Left hindlimb (tissue), 1 donor: Measurements from ENCODE around the gene RNF17.
"Not testable (repeated sequence)": the region's sequence is repeated elsewhere in the genome, so short reads cannot be mapped to it uniquely, and the experiment has no call there.

ENCODE experiments used
- DNase-seq: peaks from one replicate; pipeline ENCODE4 v3.0.0-alpha.2; 2018

RNF17 gene, protein sequence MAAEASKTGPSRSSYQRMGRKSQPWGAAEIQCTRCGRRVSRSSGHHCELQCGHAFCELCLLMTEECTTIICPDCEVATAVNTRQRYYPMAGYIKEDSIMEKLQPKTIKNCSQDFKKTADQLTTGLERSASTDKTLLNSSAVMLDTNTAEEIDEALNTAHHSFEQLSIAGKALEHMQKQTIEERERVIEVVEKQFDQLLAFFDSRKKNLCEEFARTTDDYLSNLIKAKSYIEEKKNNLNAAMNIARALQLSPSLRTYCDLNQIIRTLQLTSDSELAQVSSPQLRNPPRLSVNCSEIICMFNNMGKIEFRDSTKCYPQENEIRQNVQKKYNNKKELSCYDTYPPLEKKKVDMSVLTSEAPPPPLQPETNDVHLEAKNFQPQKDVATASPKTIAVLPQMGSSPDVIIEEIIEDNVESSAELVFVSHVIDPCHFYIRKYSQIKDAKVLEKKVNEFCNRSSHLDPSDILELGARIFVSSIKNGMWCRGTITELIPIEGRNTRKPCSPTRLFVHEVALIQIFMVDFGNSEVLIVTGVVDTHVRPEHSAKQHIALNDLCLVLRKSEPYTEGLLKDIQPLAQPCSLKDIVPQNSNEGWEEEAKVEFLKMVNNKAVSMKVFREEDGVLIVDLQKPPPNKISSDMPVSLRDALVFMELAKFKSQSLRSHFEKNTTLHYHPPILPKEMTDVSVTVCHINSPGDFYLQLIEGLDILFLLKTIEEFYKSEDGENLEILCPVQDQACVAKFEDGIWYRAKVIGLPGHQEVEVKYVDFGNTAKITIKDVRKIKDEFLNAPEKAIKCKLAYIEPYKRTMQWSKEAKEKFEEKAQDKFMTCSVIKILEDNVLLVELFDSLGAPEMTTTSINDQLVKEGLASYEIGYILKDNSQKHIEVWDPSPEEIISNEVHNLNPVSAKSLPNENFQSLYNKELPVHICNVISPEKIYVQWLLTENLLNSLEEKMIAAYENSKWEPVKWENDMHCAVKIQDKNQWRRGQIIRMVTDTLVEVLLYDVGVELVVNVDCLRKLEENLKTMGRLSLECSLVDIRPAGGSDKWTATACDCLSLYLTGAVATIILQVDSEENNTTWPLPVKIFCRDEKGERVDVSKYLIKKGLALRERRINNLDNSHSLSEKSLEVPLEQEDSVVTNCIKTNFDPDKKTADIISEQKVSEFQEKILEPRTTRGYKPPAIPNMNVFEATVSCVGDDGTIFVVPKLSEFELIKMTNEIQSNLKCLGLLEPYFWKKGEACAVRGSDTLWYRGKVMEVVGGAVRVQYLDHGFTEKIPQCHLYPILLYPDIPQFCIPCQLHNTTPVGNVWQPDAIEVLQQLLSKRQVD (N-terminal part only)

DNA sequence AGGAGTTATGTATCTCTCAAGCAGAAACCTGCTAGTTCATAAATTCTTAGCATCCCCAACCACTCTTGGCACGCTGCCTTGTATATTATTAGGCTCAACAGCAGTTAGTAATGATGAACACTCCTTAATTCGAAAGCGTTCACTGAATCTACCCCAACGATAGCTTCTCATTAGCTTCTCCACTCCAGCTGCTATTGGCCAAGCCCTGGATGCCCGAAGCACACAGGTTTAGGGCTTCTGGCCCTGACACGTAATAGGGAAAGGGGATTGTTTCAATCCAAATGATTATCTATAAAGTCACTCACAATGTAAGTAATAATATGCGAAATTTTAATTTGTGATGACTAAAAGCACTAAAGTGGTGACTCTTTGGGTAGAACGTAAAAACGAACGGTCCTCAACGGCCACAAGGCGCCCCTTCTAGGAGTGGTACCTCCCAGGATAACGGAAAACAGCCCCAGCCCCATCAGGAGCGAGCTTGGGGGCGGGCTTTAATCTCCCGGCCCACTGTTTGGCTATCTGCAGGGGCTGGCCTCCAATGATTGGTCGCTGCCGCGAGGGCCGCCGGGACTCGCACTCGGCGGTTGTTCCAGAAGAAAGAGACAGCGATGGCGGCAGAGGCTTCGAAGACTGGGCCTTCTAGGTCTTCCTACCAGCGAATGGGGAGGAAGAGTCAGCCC lies at the start of gene RNF17:
TSS of gene RNF17 (plus strand) at position 574 of the 680 bp plus-strand sequence. CDS start at position 609, 35 bp downstream.
- no peak for DNase-seq

DNA sequence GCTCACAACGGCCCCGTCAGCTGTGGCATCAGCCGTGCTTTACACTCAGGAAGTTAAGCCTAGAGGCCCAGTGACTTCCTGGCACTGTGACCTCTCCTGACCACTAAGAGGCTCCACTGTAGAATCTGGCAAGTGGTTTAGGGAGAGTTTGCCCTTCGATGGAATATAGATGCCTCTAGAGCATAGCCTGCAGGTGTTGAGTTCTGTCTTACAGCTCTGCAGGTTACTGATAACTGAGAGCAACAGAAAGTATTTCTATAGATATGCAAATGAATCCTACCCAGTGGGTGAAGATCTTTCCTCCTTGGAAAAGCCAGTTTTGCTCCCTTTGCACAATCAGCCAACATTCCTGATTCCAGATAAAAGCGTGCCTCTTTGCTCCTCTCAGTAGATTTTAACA lies 48.0 kb upstream of the RNF17 start:
- no peak for DNase-seq

DNA sequence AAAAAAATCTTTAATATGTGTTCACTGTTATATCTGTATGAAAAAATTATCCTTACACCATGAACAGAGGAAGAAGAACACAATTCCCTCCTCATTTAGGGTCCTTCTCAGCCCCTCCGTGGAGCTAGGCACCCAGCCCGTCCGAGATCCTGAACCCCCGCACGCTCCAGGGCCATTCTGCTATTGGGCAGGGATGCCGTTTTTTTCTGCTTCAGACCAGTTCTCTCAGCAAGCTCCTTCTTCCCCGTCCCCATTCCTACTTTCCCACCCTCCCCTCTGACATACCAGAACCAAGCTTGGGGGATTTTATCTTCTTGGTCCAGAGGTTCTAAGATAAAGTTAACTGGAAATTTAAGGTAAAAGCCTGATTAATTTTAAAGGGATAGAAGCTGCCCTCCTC lies 47.5 kb upstream of the RNF17 start:
- no peak for DNase-seq

DNA sequence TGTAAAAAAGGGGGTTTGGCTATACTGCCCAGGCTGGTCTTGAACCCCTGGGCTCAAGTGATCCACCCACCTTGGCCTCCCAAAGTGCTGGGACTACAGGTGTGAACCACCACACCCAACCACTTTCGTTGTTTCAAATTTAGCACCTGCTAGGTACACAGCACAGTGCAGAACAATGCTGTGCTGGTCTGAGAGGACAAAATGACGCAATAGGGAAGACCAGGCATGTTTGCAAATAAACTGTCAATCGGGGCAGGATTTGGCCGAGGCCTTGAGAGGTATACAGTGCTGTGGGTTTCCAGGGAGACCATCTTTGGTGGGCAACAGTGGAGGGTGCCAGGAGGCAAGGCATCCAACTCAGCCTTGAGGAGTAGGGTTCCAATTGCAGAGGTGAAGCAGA lies 46.8 kb upstream of the RNF17 start:
- no peak for DNase-seq

DNA sequence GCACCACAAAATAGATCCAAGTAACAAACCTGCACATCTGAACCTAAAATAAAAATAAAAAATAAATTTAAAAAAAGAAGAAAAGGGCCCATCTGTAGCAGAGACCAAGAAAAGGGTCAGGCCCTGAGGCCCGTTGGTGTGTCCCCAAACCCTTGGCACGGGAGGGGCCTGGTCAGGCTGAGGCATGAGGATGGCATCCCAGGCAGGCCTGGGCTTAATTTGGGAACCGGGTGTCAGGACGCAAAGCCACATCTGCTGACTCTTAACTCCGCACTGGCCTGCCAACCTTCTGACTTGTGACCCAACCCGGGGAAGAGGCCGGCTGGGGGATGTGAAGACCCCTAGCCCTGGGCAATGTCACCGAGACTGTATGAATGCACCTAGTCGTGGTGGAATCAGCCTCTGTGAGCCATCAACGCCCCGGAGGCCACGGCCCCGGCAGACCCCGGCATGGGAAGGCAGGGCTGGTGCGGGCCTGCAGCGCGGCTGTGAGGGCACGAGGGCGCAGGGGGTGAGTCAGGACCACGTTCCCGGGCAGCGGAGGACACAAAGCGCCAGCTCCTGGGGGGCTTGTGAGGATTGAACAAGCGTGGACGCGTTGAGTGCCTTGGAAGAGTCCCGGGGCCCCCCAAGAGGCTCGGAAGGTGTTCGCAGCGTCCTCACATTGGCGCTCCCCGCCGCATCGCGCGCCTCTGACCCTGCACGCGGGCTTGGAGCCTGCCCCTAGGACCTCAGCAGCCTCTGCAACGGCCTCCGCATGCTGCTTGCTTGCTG lies 45.6 kb upstream of the RNF17 start:
- DNase-seq = no peak

DNA sequence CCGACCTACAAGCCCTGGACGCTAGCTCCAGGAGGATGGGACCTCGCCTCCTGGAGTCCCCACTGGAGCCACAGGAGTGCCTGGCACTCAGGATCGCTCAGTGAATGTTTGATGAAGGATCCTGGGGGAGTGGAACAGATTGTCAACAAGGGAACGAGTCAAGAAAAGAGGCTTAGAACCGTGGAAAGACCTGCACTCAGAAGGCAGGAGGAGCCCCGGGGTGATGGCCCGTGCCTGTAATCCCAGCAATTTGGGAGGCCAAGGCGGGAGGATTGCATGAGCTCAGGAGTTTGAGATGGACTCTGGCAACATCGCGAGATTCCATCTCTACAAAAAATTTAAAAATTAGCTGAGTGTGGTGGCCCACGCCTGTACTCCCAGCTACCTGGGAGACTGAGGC lies 44.8 kb upstream of the RNF17 start:
- no peak for DNase-seq

DNA sequence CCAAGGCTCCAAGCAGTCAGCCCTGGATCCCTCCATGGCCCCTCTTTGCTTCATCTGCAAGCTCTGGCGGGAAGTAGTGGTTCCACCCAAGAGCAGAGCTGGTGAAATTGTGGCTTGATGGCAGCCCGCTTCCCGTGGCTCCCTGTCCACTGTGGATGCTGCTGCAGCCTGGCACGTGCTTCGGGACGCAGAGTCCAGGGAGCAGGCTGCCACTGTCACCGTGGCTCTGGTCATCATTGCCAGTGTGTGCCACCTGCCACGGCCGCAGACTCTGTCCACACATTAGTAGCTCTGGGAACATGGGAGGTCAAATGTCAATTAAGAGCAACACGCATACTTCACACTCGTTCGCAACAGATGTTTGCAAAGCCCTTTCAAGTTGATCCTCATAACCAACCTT lies 40.8 kb upstream of the RNF17 start:
- no peak for DNase-seq

DNA sequence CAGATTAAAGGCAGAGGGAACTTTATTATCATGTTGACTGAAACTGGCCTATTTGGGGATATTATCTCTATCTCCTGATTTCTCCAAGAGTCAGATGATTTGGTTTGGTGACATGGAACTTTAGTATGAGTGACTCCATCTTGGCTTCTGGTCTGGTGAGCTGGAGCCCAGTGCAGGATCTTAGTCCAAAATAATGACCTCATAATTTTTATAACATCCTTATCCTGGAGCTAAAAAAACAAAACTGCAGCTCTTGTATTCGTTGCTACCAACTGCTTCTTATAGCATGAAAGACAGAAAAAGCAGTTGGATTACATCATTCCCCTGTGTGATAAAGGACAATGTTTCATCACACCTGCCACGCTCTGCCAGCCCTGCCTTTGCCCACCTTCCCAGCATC lies 39.3 kb upstream of the RNF17 start:
- no peak for DNase-seq

DNA sequence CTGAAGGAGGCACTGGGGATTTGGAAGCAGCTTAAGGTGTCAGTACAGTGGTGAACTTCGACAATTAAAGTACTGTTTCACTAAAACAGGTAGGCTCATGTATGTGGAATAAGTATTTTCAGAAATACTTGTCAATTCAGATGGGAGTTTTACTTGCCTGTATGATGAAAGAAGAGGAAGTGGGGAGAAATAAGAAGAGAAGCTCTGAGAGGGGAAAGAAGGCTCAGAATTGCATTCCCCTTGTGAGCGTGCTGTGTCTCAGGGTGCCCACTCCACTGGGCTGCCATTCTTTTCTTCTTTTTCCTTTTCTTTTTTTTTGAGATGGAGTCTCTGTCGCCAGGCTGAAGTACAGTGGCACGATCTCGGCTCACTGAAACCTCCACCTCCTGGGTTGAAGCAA lies 38.6 kb upstream of the RNF17 start:
- DNase-seq = no peak

DNA sequence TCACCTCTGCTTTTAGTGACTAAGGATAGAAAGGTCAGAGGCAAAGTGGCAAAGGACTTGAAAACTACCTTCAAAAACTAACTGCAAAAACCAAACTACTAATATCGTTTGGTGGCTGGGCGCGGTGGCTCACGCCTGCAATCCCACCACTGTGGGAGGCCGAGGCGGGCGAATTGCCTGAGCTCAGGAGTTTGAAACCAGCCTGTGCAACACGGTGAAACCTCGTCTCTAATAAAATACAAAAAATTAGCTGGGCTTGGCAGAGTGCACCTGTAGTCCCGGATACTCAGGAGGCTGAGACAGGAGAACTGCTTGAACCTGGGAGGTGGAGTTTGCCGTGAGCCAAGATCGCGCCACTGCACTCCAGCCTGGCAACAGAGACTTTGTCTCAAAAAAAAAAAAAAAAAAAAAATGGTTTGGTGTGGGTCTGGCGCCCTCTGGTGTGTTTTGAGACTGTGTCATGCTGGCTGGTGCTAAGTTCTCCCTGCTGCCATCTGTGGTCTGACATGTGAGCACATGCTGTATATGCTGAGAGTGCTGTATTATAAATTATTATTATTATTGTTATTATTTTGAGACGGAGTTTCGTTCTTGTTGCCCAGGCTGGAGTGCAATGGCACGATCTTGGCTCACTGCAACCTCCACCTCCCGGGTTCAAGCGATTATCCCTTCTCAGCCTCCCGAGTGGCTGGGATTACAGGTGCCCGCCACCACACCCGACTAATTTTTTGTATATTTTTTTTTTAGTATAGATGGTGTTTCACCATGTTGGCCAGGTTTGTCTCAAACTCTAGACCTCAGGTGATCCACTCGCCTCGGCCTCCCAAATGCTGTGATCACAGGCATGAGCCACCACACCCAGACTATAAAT lies 36.0 kb upstream of the RNF17 start:
- peak; percentile 64 for DNase-seq

DNA sequence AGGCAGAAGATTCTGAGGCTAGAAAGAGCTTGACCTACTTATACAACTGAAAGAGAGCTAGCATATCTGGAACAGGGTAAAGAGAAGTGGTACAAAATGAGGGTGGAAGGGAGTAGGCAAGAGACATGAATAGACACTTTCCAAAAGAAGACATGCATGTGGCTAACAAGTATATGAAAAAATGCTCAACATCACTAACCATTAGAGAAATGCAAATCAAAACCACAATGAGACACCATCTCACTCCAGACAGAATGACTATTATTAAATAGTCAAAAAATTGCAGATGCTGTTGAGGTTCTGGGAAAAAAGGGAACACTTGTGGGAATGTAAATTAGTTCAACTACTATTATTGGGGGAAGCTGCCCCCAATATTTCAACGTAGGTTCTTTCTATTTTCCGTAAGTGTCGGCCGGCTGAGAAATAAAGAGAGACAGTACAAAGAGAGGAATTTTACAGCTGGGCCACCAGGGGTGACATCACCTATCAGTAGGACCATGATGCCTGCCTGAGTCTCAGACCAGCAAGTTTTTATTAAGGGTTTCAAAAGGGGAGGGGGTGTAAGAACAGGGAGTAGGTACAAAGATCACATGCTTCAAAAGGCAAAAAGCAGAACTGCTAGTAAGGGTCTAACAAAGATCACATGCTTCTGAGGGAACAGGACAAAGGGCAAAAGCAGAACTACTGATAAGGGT lies 32.9 kb upstream of the RNF17 start:
- not testable (repeated sequence) for DNase-seq

DNA sequence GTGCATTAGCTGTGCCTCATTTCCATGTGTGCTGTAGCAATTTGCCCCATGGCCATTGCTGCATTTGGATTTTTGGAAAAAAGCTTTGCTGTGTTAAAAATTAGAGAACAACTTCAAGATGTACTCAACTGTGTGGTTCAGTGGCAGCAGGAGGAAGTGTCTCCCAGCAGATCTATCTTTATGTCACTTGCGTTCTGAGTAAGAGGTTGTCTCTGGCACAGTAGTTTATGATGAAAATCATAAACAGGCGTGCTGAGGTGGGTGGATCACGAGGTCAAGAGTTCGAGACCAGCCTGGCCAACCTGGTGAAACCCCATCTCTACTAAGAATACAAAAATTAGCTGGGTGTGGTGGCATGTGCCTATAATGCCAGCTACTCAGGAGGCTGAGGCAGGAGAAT lies 29.0 kb upstream of the RNF17 start:
- no peak for DNase-seq

DNA sequence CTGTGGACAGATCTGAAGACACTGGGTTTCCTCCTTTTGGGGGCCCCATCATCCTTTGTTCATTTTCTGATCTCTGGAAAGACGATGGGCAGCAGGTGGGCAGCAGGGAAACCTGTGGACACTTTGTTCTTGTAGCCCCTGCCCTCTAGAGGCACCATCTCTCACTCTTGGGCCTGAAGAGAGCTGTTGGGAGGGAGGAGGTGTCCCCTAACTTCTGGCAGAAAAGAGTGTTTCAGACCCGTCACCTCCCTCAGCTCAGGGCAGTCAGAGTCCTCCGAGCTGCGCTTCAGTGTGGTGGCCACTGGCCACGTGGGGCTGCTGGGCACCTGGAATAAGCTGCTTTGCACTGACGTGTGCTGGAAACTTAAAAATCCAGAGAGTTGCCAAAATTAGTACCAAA lies 26.9 kb upstream of the RNF17 start:
- DNase-seq = no peak

DNA sequence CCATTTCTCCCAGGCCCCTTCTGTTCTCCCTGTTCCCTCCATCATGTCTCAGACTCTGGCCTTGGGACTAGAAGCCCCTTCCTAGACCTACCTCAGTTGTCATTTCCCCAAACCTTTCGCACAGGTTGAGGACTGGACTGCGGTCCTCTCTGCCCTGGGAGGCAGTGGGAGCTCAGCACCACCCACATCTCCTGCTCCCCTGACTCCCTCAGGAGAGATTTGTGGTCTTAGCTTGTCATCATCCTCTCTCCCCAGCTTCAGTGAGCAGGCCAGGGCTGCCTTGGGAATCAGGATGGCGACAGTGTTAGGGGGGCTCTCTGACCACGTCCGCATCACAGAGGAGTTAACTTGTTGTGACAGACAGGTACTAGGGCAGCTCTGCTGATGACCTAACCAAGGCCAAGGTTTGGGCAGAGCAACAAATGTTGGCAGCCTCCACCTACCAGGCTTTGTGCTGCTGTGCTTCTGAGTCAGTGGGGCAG lies 25.6 kb upstream of the RNF17 start:
- DNase-seq = no peak

DNA sequence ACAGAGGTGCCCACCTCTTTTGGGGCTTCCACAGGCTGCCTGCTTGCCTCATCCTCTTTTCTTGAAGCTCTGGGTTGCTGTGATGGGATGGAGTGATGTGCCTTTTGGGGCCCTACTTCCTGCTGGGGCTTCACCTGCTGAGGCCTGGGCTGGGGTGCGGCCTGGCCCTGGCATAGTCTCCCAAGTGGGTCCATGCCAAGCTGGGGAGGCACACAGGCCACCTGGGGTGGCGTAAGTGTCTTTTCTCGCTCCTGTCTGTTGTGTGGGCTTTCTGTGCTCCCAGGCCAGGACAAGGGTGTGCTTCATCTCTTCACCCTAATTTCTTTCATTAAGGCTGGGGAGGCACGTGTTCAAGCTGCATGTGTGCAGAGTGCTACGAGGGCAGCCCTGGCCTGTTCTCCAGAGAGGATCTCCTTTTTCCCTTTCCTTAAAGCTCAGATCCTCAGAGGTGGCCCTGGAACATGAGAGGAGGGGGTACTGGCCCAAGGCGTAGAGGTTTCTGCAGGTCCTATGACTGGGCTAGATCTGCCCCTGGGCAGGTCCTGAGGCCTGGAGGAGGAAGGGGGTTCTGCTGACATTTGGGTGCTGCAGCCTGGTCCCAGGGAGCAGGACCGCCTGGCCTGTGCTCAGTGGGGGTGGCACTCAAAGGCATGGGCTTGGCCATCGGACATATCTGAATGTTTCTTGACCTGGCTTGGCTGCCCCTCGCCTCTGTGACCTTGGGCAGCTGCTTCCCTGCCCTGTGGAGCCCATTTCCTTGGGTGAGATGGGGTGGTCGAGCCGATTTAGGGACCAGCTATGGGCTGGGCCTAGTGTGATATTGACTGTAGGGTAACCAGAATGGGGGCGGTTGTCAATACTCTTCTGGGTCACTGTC lies 23.7 kb upstream of the RNF17 start:
- DNase-seq = no peak

DNA sequence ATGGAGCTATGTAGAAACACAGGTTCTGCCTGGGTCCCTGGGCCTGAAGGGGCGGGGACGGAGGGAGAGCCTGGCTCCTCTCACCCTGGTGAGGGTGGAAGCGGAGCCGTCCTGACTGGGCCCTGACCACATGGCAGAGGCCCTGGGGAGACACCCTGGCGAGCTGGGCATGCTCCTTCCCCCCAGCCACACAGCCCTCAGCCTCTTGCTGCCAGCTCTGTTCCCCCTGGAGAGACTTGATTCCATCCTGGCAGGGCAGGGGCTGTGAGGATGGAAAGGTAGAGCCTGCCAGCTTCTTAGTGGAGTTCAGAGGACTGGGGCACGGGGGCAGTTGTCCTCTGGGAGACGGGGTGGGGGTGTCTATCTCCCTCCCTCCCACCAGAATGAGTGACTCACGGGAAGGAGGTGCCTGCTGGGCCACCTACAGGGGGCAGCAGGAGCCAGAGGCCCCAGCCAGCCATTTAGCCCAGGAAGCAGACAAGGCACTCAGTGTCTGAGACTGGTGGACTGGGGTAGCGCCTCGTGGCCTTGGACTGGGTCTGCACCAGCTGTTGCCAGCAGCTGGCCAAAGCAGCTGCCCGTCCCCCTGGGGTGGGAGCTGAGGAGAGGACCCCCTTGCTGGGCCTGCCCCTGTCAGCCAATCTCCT lies 22.8 kb upstream of the RNF17 start:
- no peak for DNase-seq

DNA sequence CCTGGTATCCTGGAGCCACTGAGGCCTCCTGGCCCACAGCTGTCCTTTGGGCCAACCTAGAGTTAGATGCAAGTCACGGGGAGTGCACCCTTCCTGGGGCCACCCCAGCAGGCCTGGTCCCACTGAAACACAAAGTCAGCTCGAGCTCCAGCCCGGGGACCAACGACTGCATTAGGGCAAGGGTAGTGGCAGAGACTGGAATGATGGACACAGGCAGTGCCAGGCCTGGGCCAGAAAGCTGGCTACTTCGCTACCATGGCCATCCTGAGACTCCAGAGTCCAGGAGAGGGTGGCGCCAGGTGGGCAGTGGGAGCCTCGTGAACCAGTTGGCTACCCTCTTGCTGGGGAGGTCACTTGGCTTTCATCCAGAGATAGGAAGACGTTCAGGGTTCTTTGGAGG lies 22.2 kb upstream of the RNF17 start:
- DNase-seq = no peak

DNA sequence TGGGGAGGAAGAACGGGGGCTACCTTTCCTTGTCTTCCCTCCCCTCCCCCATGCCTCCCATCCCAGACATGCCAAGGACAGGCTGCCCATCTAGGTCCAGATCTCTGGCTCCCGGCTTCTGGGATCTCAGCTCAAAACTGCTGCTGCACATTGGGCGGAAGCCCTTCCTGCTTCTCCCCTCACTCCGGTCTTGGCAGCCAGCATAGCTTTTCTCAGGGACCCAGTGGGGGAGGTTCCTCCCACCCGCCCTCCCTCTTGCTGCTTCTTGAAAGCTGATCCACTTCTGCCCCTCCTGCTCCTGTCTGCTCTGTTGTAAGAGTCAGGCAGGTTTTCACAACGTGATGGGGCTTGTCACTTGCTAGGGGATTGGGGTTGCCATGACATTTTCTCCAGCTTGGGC lies 21.7 kb upstream of the RNF17 start:
- DNase-seq = no peak
